HG02678 (cell line): ENCODE data around the gene EFNA3.
A peak's percentile ranks its signal among the peaks of the same experiment; 100 is the strongest.

ENCODE experiments used
- ATAC-seq: cut with Tn5 transposase; IDR thresholded peaks from one replicate; pipeline ENCODE4 v1.9.1; 2021; ENCODE audit warnings: mild to moderate bottlenecking, moderate library complexity; ENCODE audit not compliant: unreplicated experiment

EFNA3 gene

GRCh38 chr1:155130272-155131006, 51.8 kb downstream of the EFNA3 start:
- ATAC-seq = no peak

DNA sequence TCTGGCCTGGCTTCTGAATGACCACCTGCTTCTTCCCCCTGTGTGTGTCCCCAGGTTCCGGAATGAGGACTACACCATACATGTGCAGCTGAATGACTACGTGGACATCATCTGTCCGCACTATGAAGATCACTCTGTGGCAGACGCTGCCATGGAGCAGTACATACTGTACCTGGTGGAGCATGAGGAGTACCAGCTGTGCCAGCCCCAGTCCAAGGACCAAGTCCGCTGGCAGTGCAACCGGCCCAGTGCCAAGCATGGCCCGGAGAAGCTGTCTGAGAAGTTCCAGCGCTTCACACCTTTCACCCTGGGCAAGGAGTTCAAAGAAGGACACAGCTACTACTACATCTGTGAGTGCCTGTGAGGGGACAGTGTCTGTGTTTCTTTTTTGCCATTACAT, 52.6 kb downstream of the EFNA3 start:
- ATAC-seq = no peak

- ATAC-seq = no peak
Measured at GRCh38 chr1:155131856-155132255, 53.2 kb downstream of the EFNA3 start.

GRCh38 chr1:155133799-155134281, 55.2 kb downstream of the EFNA3 start:
- ATAC-seq = no peak

DNA sequence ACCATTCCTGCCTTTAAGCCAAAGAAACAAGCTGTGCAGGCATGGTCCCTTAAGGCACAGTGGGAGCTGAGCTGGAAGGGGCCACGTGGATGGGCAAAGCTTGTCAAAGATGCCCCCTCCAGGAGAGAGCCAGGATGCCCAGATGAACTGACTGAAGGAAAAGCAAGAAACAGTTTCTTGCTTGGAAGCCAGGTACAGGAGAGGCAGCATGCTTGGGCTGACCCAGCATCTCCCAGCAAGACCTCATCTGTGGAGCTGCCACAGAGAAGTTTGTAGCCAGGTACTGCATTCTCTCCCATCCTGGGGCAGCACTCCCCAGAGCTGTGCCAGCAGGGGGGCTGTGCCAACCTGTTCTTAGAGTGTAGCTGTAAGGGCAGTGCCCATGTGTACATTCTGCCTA, 55.7 kb downstream of the EFNA3 start:
- no peak for ATAC-seq

GRCh38 chr1:155134880-155135414, 56.3 kb downstream of the EFNA3 start:
- ATAC-seq = peak; percentile 22

DNA sequence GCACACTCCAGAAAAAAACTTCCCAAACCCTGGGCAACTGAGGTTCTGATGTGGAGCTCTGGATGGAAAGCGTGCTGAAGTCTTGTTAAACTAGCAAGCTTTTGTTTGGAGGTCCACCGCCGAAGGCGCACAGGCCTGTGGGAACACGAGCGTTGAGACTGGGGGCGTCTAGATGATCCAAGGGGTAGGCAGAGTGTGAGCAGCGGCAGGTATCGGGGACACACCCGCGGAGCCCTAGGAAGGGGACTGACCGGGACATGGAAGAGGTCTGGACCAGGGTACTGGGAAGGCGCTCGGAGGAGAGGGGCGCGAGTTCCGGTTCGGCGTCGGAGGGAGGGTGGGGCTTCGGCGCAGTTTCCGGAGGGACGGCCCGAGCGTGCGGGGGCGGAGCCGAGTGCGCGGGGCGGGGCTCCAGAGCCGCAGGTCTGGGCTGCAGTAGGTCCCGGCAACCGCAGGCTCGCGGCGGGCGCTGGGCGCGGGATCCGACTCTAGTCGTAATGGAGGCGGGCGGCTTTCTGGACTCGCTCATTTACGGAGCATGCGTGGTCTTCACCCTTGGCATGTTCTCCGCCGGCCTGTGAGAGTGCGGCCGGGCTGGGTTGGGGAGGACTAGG, 56.9 kb downstream of the EFNA3 start, which contains the start of gene SLC50A1:
Gene SLC50A1 (plus strand): TSS at position 438 of the 614 bp plus-strand sequence. CDS start 60 bp downstream, at position 498.
- ATAC-seq = peak; percentile 82

GRCh38 chr1:155136748-155137147, 58.1 kb downstream of the EFNA3 start:
- ATAC-seq = no peak
